ENCODE data around the gene AGMO. TPM values are rescaled to one million over a fixed set of nuclear protein-coding genes. Genes with fewer than 3 reads are reported as not detected.

Gene AGMO
- total and polyA plus RNA-seq, 2 of the 8 experiments (the other 6 are each of a cell fraction or from before 2014, with no cell fraction given): 0.22 to 0.45 TPM

GRCh38 chr7:15584575-15584974, 22.8 kb upstream of the AGMO start:
- H2BK120ac ChIP-seq (replicated peaks; ENCODE audit: low read depth, low read length): no peak overlapping the region
- H2AK5ac ChIP-seq (ENCODE audit: low read depth, low read length): no peak overlapping the region
- no peak overlapping the region for H4K5ac ChIP-seq (ENCODE audit: insufficient read length, low read depth, low read length)
- H3K79me2 ChIP-seq (ENCODE audit: control insufficient read depth in 1 of 2, insufficient read depth in 2 of 2, low read length in 2 of 2): no peaks in the 10 kb centered on the region
- H3K23ac ChIP-seq (ENCODE audit: insufficient read length): no peak overlapping the region
- no peaks in the 10 kb centered on the region for H4K20me1 ChIP-seq (replicated peaks in 1 of 2; ENCODE audit: control insufficient read depth in 1 of 2, insufficient read depth in 2 of 2, low read length in 2 of 2)
- H2BK5ac ChIP-seq (ENCODE audit: low read depth, low read length): no peak overlapping the region
- no peak overlapping the region for H2BK12ac ChIP-seq (ENCODE audit: low read depth, low read length)
- H3K18ac ChIP-seq (ENCODE audit: extremely low read depth, low read length): no peak overlapping the region
- H4K91ac ChIP-seq (replicated peaks; ENCODE audit: insufficient read length, low read length): no peak overlapping the region
- no peak for DNase-seq (ENCODE audit: low read depth in 1 of 2, low spot score in 2 of 2)
- H3K56ac ChIP-seq (replicated peaks; ENCODE audit: insufficient read length, low read depth, low read length): no peak overlapping the region
- H2BK20ac ChIP-seq (ENCODE audit: low read length): no peak overlapping the region
- H3K23me2 ChIP-seq (ENCODE audit: low read depth, low read length): no peaks in the 10 kb centered on the region; the same call in 1 of the 2 replicates
- no peak overlapping the region for H4K8ac ChIP-seq (ENCODE audit: extremely low read depth, insufficient read depth, low read length)
- ChIA-PET CTCF (ENCODE audit: partially characterized antibody) (no interaction called here), POLR2A (ENCODE audit: partially characterized antibody) (no interaction called here)
- no peak overlapping the region for H3K27ac ChIP-seq (ENCODE audit: low read depth, low read length)
- peaks cover 7 to 12% of the 10 kb centered on the region in 2 experiments for H3K9me3 ChIP-seq (ENCODE audit: insufficient read depth in 2 of 2, low read depth in 1 of 2, low read length in 1 of 2)
- H2BK15ac ChIP-seq (ENCODE audit: low read length): no peak overlapping the region
- WGBS, 2 experiments (ENCODE audit: extremely low coverage in 1 of 2, insufficient coverage in 1 of 2, insufficient read length in 1 of 2, insufficient replicate concordance in 2 of 2, low coverage in 1 of 2, low lambda C conversion rate in 2 of 2, missing lambda C conversion rate in 1 of 2): 92% methylated on average over 3 of the region's 3 CpGs; no CpG with 5 or more reads in 1 of the 2 experiments
- H3K4me2 ChIP-seq (ENCODE audit: insufficient read depth in 1 of 2, low read depth in 2 of 2, low read length in 2 of 2): no peak overlapping the region
- no peak overlapping the region for H3K4ac ChIP-seq (replicated peaks; ENCODE audit: insufficient read length, low read depth, low read length)
- 0 out of 8 replicates have a peak, but pooled peaks cover 0 to 3% (median 0%) of the 10 kb centered on the region in 4 experiments for H3K36me3 ChIP-seq (ENCODE audit: control insufficient read depth in 2 of 4, insufficient read depth in 4 of 4, low read length in 3 of 4)
- FAIRE-seq: no peak
- H3K79me1 ChIP-seq (ENCODE audit: low read depth, low read length): no peaks in the 10 kb centered on the region
- no peaks in the 10 kb centered on the region for H3K4me1 ChIP-seq (replicated peaks in 1 of 4; ENCODE audit: control insufficient read depth in 3 of 4, insufficient read depth in 4 of 4, low read length in 3 of 4)
- no peak overlapping the region for H3K9ac ChIP-seq (replicated peaks in 1 of 4; ENCODE audit: extremely low read depth in 1 of 4, low read depth in 3 of 4, low read length in 3 of 4)
- no peak overlapping the region for H2AFZ ChIP-seq (ENCODE audit: low read length)
- no peak for TF ChIP-seq E2F6 (IDR thresholded peaks at IDR 0.05)
- TF ChIP-seq FOSL1 (IDR thresholded peaks at IDR 0.05; ENCODE audit: insufficient read depth, low read depth, low read length): no peak
- no peak for TF ChIP-seq TCF12 (IDR thresholded peaks at IDR 0.05; ENCODE audit: low read depth, low read length)
- no peak for TF ChIP-seq SP1 (IDR thresholded peaks at IDR 0.05; ENCODE audit: low read depth, low read length)
- no peak for TF ChIP-seq ATF3 (IDR thresholded peaks at IDR 0.05; ENCODE audit: insufficient read depth, low read depth, low read length)
- no peak for TF ChIP-seq TAF7 (optimal IDR thresholded peaks at IDR 0.05; ENCODE audit: borderline replicate concordance, low read depth, low read length)
- no peak overlapping the region for H3K14ac ChIP-seq (ENCODE audit: insufficient read length)
- H3K4me3 ChIP-seq (ENCODE audit: extremely low read depth in 1 of 4, insufficient read depth in 2 of 4, low read depth in 3 of 4, low read length in 4 of 4): no peak overlapping the region
- H3K27me3 ChIP-seq (replicated peaks in 1 of 4; ENCODE audit: control insufficient read depth in 3 of 4, extremely low read depth in 1 of 4, insufficient read depth in 3 of 4, low read length in 3 of 4): no peaks in the 10 kb centered on the region
